GM15510 (cell line): ENCODE data around the gene TWNK.

ENCODE experiments used
- POLR2A ChIP-seq: IDR thresholded peaks from 3 replicates; pipeline ENCODE4 v1.6.1; 2011; ENCODE audit warnings: borderline replicate concordance; ENCODE audit not compliant: insufficient read length; ENCODE audit errors: extremely low read depth

TWNK gene

GRCh38 chr10:101007915-101008822, 20.8 kb downstream of the TWNK start:
- no peak for TF ChIP-seq POLR2A

DNA sequence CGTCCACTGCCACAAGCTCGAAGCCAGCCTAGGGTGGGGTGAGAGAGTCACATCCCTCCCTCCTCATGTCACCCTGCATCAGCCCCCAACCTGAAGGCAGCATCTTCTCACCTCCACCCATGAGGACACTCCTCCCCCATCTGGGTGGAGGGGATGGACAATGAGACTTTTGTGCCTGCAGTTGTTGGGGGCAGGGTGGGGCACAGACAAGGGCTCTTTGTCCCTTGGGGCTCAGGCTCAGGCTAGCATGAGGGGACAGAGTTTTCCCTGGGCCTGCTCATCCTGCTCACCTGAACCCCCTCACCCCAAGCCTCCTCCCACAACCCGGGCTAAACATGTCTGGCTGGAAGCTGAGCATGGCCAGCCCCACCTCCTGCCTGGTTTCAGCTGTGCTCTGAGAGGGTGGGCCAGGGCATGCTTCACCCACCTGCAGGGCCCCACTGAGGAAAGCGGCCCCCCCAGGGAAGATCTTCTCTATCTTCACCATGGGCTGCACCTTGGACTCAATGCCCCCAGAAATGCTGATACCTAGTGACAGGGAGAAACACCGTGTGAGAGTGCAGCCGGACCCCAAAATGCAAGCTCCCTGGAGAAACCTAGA, 21.6 kb downstream of the TWNK start:
- TF ChIP-seq POLR2A, result no peak

DNA sequence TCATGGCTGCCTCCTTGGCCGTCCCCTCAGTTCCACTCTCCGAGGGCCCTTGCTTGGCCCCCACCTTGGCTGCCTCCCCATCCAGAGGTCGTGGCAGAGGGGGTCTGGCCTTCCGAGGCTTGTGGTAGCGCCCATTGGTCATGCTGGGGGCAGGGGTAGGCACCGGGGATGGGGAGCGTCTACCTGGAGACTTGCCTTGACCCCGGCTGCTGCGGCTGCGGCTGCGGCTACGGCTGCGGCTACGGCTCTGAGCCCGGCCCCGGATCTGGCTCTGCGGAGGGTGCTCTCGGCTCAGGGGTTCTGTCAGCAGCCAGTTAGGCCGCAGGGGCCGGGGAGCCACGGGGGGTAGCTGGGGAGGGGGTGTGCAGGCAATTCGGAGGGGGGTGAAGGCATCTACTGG, 23.0 kb downstream of the TWNK start:
- no peak for TF ChIP-seq POLR2A

- TF ChIP-seq POLR2A, result no peak
Measured at GRCh38 chr10:101011517-101012423, 24.4 kb downstream of the TWNK start.

DNA sequence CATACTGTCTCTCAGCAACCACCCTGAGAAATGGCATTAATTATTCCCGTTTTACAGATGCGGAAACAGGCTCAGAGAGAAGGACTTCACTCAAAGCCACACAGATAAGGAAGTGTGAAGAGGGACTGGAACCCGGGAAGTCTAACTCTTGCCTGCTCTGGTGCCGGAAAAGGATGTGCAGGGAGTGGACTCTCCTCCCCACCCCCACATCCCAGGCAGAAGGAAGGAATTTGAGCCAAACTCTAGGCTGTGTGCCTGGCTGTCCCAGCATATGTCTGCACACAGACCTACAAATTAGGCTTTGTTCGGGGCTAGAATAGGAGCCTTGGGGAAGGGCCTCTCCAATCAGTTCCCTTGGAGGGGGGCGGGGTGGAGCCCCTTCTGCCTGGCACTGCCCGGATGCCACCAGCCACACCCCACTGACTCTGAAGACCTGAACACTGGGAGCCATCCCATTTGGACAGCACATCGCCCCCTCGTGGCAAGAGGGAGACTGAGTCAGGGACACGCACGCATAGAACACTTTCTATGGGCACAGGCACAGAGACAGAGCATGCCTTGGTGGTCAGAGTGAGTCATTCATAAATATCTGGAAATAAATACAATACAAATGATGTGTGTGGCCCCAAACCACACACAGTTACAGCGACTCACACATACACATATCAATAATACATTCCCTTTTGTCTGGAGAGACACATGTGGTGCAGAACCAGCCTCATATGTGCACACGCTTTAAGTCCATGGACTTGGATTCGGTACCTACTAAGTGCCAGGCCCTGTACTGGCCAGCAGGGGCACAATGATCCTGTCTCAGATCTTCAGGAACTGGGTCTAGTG, 25.4 kb downstream of the TWNK start:
- TF ChIP-seq POLR2A, result no peak

DNA sequence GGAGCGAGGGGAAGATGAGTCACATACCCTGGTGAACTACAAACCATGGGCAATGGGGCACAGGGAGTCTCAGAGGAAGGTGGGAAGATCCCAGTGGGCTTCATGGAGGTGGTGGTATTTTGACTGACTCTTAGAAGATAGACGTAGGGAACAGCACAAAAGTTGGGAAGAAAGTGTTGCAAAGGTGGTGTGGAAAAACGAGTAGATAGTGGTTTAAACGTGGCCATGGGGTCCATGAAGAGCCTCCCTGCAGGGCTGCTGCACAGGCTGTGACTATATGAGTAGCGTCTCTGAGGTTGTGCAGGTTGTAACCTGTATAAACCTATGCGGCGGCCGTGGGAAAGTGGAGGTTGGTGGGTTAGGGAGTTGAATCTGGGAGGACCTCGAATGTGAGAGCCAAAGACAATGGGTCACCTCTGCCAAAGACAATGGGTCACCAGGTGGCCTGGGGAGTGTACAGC, 26.1 kb downstream of the TWNK start:
- no peak for TF ChIP-seq POLR2A

GRCh38 chr10:101014230-101014884, 27.0 kb downstream of the TWNK start:
- TF ChIP-seq POLR2A, result no peak

DNA sequence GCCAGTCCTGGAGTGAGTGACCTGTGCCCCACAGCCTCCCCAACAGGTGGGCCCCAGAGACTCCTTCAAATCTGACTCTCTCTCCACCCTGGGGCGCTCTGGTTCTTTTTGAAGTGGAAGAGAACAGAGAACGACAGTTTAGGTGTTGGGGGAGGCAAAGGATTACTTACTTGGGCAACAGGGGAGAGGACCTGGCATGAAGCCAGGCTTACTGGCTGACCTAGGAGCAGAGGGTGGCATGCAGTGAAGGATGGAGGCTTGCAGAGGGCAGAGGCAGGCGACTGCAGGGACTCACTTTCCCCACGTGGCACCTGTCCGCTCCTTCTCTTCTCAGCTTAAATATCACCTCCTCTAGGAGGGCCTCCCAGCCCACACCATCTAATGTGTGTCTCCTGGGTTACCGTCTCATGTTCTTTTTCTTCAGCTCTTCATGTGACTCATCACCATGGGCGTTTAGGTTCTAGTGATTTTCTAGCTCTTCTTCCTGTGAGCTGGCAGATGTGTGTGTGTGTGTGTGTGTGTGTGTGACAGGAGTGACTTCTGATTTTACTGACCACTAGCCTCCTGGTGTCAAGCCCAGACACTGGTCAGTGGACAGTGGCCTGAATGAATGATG, 27.7 kb downstream of the TWNK start:
- no peak for TF ChIP-seq POLR2A

GRCh38 chr10:101015582-101015973, 28.2 kb downstream of the TWNK start:
- TF ChIP-seq POLR2A, result no peak

DNA sequence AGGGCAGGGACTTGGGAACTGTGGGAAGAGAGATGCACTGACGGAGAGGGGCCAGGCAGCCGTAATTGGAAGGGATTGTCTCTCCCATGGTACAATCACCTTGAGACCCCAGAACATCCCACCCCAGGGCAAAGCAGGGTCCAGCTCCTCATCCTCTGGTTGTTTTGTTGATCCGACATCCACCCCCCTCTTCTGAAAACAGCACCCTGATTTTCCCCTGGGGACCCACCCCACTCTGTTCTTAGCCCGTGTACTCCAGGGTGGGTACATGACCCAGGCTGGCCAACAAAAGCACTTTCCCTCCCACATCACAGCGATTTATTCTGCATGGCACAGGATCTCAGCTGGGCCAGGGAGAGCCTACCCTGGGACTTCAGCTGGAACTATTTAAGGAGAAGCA, 29.5 kb downstream of the TWNK start:
- TF ChIP-seq POLR2A, result no peak

DNA sequence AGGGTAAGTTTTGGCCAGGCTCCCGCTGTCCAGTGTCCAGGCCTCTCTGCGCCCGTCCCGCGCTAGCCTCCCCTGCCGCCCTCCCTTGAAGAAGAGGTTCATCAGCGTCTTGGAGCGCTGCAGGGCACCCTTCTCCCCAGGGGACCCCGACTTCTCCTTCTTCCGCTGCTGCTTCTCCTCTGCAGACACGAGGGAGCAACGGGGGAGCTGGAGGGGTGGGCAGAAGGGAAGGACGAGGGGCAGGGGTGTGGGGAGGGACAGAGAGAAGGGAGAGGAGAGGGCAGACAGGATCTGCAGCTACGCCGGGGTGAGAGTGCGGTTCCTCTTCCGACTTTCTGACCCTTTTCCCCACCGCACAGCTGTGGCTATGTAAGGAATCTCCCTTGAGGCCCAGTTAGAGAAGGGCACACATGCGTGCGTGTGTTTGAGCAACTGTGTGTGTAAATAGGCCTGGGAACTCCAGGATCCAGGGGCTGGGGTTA, 30.8 kb downstream of the TWNK start:
- no peak for TF ChIP-seq POLR2A

GRCh38 chr10:101018600-101019439, 31.5 kb downstream of the TWNK start:
- TF ChIP-seq POLR2A, result no peak
